ENCODE measurements around the gene PTPRG.

DNA sequence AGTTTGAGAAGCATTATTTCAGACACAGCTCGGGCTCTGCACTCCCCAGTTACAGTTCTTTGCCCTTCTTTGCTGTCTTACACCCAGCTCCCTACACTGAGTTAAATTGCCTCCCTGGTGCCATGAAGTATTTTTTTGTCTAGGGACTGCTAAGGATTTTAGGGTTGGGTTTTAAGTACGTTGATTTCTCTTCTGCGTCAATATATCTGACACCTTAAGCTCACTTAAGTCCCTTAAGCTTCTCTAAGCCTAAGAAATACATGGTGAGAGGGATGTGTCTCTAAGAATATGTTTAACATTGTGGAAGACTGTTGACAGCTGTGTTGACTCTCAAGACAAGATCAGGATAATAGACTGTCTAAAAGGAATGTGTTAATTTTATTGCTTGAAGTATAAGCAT, 400.5 kb downstream of the PTPRG start:
- TF ChIP-seq, protein P1, sequence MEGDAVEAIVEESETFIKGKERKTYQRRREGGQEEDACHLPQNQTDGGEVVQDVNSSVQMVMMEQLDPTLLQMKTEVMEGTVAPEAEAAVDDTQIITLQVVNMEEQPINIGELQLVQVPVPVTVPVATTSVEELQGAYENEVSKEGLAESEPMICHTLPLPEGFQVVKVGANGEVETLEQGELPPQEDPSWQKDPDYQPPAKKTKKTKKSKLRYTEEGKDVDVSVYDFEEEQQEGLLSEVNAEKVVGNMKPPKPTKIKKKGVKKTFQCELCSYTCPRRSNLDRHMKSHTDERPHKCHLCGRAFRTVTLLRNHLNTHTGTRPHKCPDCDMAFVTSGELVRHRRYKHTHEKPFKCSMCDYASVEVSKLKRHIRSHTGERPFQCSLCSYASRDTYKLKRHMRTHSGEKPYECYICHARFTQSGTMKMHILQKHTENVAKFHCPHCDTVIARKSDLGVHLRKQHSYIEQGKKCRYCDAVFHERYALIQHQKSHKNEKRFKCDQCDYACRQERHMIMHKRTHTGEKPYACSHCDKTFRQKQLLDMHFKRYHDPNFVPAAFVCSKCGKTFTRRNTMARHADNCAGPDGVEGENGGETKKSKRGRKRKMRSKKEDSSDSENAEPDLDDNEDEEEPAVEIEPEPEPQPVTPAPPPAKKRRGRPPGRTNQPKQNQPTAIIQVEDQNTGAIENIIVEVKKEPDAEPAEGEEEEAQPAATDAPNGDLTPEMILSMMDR (IDR thresholded peaks at IDR 0.05 in 4 of 5, conservative IDR thresholded peaks at IDR 0.05 in 1 of 5) = no peak
- no peak for TF ChIP-seq POLR2A (IDR thresholded peaks at IDR 0.05)
